Progenitor cell of endocrine pancreas (in vitro differentiated cells): ENCODE data around the gene SMYD5. TPM values are rescaled to one million over a fixed set of nuclear protein-coding genes. Genes with fewer than 3 reads are reported as not detected.

ENCODE experiments used
- total RNA-seq: library from RNA; stranded (reverse); gene quantifications from 2 replicates; pipeline ENCODE4 v1.2.1, GENCODE V29; 2021

Gene SMYD5
- total RNA-seq, 1 donor from 2014 or later, result 30.2 TPM

Other genes starting within 250 kb of the SMYD5 start
- gene SFXN5, start 142.5 kb upstream of the SMYD5 start, total RNA-seq, result 33.1 and 36.0 TPM in 2 replicates
- 22.0 and 23.5 TPM in 2 replicates for gene RAB11FIP5, start 101.3 kb upstream of the SMYD5 start, total RNA-seq
- not detected in 2 replicates for gene NOTO, start 11.7 kb upstream of the SMYD5 start, total RNA-seq
- gene PRADC1, start 19.0 kb downstream of the SMYD5 start, total RNA-seq, result 9.8 and 10.2 TPM in 2 replicates
- 249 and 256 TPM in 2 replicates for gene CCT7, start 20.1 kb downstream of the SMYD5 start, total RNA-seq
- gene FBXO41, start 70.2 kb downstream of the SMYD5 start, total RNA-seq, result 7.1 and 7.4 TPM in 2 replicates
- gene EGR4, start 79.3 kb downstream of the SMYD5 start, total RNA-seq, result 0.12 TPM in 1 of 2 replicates, not detected in the other
- gene ALMS1, start 171.6 kb downstream of the SMYD5 start, total RNA-seq, result 40.8 and 46.7 TPM in 2 replicates